ENCODE results near the gene ASCL3. TPM values are rescaled to one million over a fixed set of nuclear protein-coding genes. Genes with fewer than 3 reads are reported as not detected.
"Not testable (repeated sequence)": the region's sequence is repeated elsewhere in the genome, so short reads cannot be mapped to it uniquely, and the experiment has no call there.

The ASCL3 gene
- total RNA-seq, 4 donors from 2014 or later, result not detected

DNA sequence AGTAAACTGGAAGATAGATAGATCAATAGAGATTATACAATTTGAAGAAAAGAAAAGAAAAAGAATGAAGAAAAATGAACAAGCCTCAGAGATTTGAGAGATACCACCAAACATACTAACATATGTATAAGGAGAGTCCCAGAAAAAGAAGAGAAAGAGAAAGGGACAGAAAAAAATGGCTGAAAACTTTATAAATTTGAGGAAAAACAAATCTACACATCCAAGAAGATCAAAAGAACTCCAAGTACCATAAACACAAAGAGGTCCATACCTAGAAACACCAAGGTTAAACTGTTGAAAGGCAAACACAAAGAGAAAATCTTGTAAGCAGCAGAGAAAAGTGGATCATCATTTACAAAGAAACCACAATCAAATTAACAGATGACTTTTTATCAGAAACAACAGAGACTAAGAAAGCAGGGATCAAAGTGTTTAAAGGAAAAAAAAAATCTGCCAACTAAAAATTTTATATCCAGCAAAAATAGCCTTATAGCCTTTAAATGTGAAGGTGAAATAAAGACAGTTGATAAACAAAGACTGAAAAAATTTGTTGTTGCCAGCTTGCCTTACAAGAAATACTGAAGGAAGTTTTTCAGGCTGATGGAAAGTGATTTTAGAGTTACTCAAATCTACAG is 43.6 kb downstream of the ASCL3 start:
- no peak for TF ChIP-seq POLR2A (IDR thresholded peaks at IDR 0.05)
- TF ChIP-seq, protein P1, sequence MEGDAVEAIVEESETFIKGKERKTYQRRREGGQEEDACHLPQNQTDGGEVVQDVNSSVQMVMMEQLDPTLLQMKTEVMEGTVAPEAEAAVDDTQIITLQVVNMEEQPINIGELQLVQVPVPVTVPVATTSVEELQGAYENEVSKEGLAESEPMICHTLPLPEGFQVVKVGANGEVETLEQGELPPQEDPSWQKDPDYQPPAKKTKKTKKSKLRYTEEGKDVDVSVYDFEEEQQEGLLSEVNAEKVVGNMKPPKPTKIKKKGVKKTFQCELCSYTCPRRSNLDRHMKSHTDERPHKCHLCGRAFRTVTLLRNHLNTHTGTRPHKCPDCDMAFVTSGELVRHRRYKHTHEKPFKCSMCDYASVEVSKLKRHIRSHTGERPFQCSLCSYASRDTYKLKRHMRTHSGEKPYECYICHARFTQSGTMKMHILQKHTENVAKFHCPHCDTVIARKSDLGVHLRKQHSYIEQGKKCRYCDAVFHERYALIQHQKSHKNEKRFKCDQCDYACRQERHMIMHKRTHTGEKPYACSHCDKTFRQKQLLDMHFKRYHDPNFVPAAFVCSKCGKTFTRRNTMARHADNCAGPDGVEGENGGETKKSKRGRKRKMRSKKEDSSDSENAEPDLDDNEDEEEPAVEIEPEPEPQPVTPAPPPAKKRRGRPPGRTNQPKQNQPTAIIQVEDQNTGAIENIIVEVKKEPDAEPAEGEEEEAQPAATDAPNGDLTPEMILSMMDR (IDR thresholded peaks at IDR 0.05), result no peak
- intact Hi-C loops (cut with DNase I; ENCODE audit: low total_unique reads), result no loop called here
- no peak for DNase-seq (ENCODE audit: low spot score in 2 of 2)

DNA sequence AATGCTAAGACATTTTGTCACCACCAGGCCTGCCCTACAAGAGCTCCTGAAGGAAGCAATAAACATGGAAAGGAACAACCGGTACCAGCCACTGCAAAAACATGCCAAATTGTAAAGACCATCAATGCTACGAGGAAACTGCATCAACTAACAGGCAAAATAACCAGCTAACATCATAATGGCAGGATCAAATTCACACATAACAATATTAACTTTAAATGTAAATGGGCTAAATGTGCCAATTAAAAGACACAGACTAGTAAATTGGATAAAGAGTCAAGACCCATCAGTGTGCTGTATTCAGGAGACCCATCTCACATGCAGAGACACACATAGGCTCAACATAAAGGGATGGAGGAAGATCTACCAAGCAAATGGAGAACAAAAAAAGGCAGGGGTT is 51.6 kb downstream of the ASCL3 start:
- DNase-seq (ENCODE audit: low spot score in 2 of 2); H3K4me3 ChIP-seq (ENCODE audit: low read depth, poor library complexity, severe bottlenecking); intact Hi-C loops (cut with DNase I; ENCODE audit: low total_unique reads): not testable (repeated sequence)
- WGBS, 2 donors, result 94 to 95% methylated on average over 2 of the region's 2 CpGs

More for the DNA sequence above, 43.6 kb downstream of the ASCL3 start:
- no peak overlapping the region for H3K4me3 ChIP-seq (ENCODE audit: low read depth, poor library complexity, severe bottlenecking)

Other genes starting within 250 kb of the ASCL3 start
- 10 to 100 TPM; 10.1 to 18.6 (median 13.6) TPM for gene AKIP1, start 31.8 kb downstream of the ASCL3 start, total RNA-seq
- not detected for gene C11orf16, start 10.1 kb downstream of the ASCL3 start, total RNA-seq
- gene TMEM9B, start 21.4 kb upstream of the ASCL3 start, total RNA-seq, result 10 to 100 TPM; 40.4 to 54.7 (median 48.0) TPM
- 10 to 100 TPM in 1 of 4 donors, 1 to 10 TPM in 3; 1.3 to 15.6 (median 1.9) TPM for gene NRIP3, start 61.0 kb upstream of the ASCL3 start, total RNA-seq
- gene SCUBE2, start 148.6 kb upstream of the ASCL3 start, total RNA-seq, result 10 to 100 TPM in 2 of 4 donors, 1 to 10 TPM in 2; 4.4 to 17.3 (median 10.3) TPM